Measurements from ENCODE around the gene YY1AP1.
A peak's percentile ranks its signal among the peaks of the same experiment; 100 is the strongest.

YY1AP1 gene

GRCh38 chr1:155651861-155652661 is 36.5 kb downstream of the YY1AP1 start:
- no peak for TF ChIP-seq GATA2 (IDR thresholded peaks at IDR 0.05; ENCODE audit: low read depth, low read length)
- no peak for TF ChIP-seq GATA3 (IDR thresholded peaks at IDR 0.05; ENCODE audit: low read depth, low read length)

GRCh38 chr1:155650231-155650757 is 38.3 kb downstream of the YY1AP1 start:
- TF ChIP-seq GATA3 (IDR thresholded peaks at IDR 0.05; ENCODE audit: low read depth, low read length) = no peak
- TF ChIP-seq GATA2 (IDR thresholded peaks at IDR 0.05; ENCODE audit: low read depth, low read length) = no peak

- TF ChIP-seq GATA2 (IDR thresholded peaks at IDR 0.05; ENCODE audit: low read depth, low read length) = no peak
- TF ChIP-seq GATA3 (IDR thresholded peaks at IDR 0.05; ENCODE audit: low read depth, low read length) = no peak
Measured at GRCh38 chr1:155649676-155650075, 38.9 kb downstream of the YY1AP1 start.

- TF ChIP-seq GATA2 (IDR thresholded peaks at IDR 0.05; ENCODE audit: low read depth, low read length) = no peak
- TF ChIP-seq GATA3 (IDR thresholded peaks at IDR 0.05; ENCODE audit: low read depth, low read length) = no peak
Measured at GRCh38 chr1:155648207-155649147, 40.1 kb downstream of the YY1AP1 start.

GRCh38 chr1:155646307-155646706 is 42.3 kb downstream of the YY1AP1 start:
- TF ChIP-seq GATA2 (IDR thresholded peaks at IDR 0.05; ENCODE audit: low read depth, low read length) = no peak

- TF ChIP-seq GATA2 (IDR thresholded peaks at IDR 0.05; ENCODE audit: low read depth, low read length) = no peak
- no peak for TF ChIP-seq GATA3 (IDR thresholded peaks at IDR 0.05; ENCODE audit: low read depth, low read length)
Measured at GRCh38 chr1:155645648-155646047, 42.9 kb downstream of the YY1AP1 start.

GRCh38 chr1:155645034-155645598 is 43.5 kb downstream of the YY1AP1 start:
- no peak for TF ChIP-seq GATA2 (IDR thresholded peaks at IDR 0.05; ENCODE audit: low read depth, low read length)
- no peak for TF ChIP-seq GATA3 (IDR thresholded peaks at IDR 0.05; ENCODE audit: low read depth, low read length)

GRCh38 chr1:155643230-155643629 is 45.3 kb downstream of the YY1AP1 start:
- TF ChIP-seq GATA2 (IDR thresholded peaks at IDR 0.05; ENCODE audit: low read depth, low read length) (no peak), GATA3 (IDR thresholded peaks at IDR 0.05; ENCODE audit: low read depth, low read length) (no peak)

GRCh38 chr1:155640367-155640766 is 48.2 kb downstream of the YY1AP1 start:
- TF ChIP-seq GATA3 (IDR thresholded peaks at IDR 0.05; ENCODE audit: low read depth, low read length) (no peak), GATA2 (IDR thresholded peaks at IDR 0.05; ENCODE audit: low read depth, low read length) (no peak)

GRCh38 chr1:155636397-155637153 is 52.0 kb downstream of the YY1AP1 start:
- TF ChIP-seq GATA2 (IDR thresholded peaks at IDR 0.05; ENCODE audit: low read depth, low read length) = no peak
- no peak for TF ChIP-seq GATA3 (IDR thresholded peaks at IDR 0.05; ENCODE audit: low read depth, low read length)

GRCh38 chr1:155623357-155623756 is 65.2 kb downstream of the YY1AP1 start:
- TF ChIP-seq GATA2 (IDR thresholded peaks at IDR 0.05; ENCODE audit: low read depth, low read length) = no peak
- no peak for TF ChIP-seq GATA3 (IDR thresholded peaks at IDR 0.05; ENCODE audit: low read depth, low read length)

GRCh38 chr1:155622191-155622590 is 66.4 kb downstream of the YY1AP1 start:
- TF ChIP-seq GATA3 (IDR thresholded peaks at IDR 0.05; ENCODE audit: low read depth, low read length) (no peak), GATA2 (IDR thresholded peaks at IDR 0.05; ENCODE audit: low read depth, low read length) (no peak)

- TF ChIP-seq GATA2 (IDR thresholded peaks at IDR 0.05; ENCODE audit: low read depth, low read length) (0 out of 2 replicates have a peak, but pooled peaks have one; percentile 28), GATA3 (IDR thresholded peaks at IDR 0.05; ENCODE audit: low read depth, low read length) (no peak)
Measured at GRCh38 chr1:155609515-155610256, 78.9 kb downstream of the YY1AP1 start, which contains the start of gene MSTO1. MSTO1 (plus strand) TSS chr1:155610218; CDS start chr1:155610249, 31 bp downstream.

Measured in SH-SY5Y (cell line).